Bronchial epithelial cell (primary cell): ENCODE measurements around the gene TTC7B. TPM values are rescaled to one million over a fixed set of nuclear protein-coding genes. Genes with fewer than 3 reads are reported as not detected.

Experiments
- DNase-seq: peaks from one replicate; pipeline ENCODE4 v3.0.0-alpha.2; 2010; ENCODE audit warnings: low read depth
- FAIRE-seq: peaks from 2 replicates; lab custom pipeline; 2011; peaks lifted over from hg19 to GRCh38; lab: Jason Lieb, UNC
- H3K27me3 ChIP-seq: 2 replicates; pipeline ENCODE4 v1.5.1; 2011; ENCODE audit warnings: low read length; ENCODE audit not compliant: control insufficient read depth, insufficient read depth
- H3K36me3 ChIP-seq: 2 replicates; pipeline ENCODE4 v1.5.1; 2011; ENCODE audit warnings: low read length; ENCODE audit not compliant: control insufficient read depth, insufficient read depth
- H3K4me3 ChIP-seq: 2 replicates; pipeline ENCODE4 v1.5.1; 2011; ENCODE audit warnings: mild to moderate bottlenecking, low read depth, low read length, control low read depth
- CTCF ChIP-seq: IDR thresholded peaks from 2 replicates; pipeline ENCODE4 v1.5.1; 2011; ENCODE audit warnings: mild to moderate bottlenecking, moderate library complexity, low read length, control low read depth, inconsistent platforms; ENCODE audit not compliant: insufficient read depth, severe bottlenecking
- total RNA-seq: library from RNA; depleted of rRNA; stranded (reverse); fragments of >200 nt; gene quantifications from 2 replicates; pipeline ENCODE4 v1.2.1, GENCODE V29; 2014

Gene TTC7B
- total RNA-seq, 1 donor from 2014 or later, result 2.9 TPM

GRCh38 chr14:90614696-90615516, 201.3 kb downstream of the TTC7B start:
- Histone ChIP-seq H3K4me3 (no peak overlapping the region), H3K27me3 (no peaks in the 10 kb centered on the region), H3K36me3 (no peaks in the 10 kb centered on the region)
- TF ChIP-seq CTCF, result no peak
- DNase-seq, result no peak
- no peak for FAIRE-seq

- DNase-seq (no peak), FAIRE-seq (no peak)
- H3K36me3 ChIP-seq, result no peaks in the 10 kb centered on the region
- no peaks in the 10 kb centered on the region for H3K27me3 ChIP-seq
- TF ChIP-seq CTCF, result no peak
- H3K4me3 ChIP-seq, result no peak overlapping the region
Measured at GRCh38 chr14:90613997-90614396, 202.2 kb downstream of the TTC7B start.

GRCh38 chr14:90613453-90613852, 202.8 kb downstream of the TTC7B start:
- H3K27me3 ChIP-seq, result no peaks in the 10 kb centered on the region
- no peak overlapping the region for H3K4me3 ChIP-seq
- no peak for TF ChIP-seq CTCF
- H3K36me3 ChIP-seq, result no peaks in the 10 kb centered on the region
- no peak for FAIRE-seq
- no peak for DNase-seq

- Histone ChIP-seq H3K27me3 (no peaks in the 10 kb centered on the region), H3K36me3 (no peaks in the 10 kb centered on the region), H3K4me3 (no peak overlapping the region)
- DNase-seq, result no peak
- no peak for FAIRE-seq
- no peak for TF ChIP-seq CTCF
Measured at GRCh38 chr14:90612801-90613200, 203.4 kb downstream of the TTC7B start.

GRCh38 chr14:90611936-90612335, 204.3 kb downstream of the TTC7B start:
- peak; percentile 20 for DNase-seq
- TF ChIP-seq CTCF, result no peak
- Histone ChIP-seq H3K27me3 (no peaks in the 10 kb centered on the region), H3K36me3 (no peaks in the 10 kb centered on the region), H3K4me3 (no peak overlapping the region)
- FAIRE-seq, result no peak
